ENCODE results near the gene XIRP1.

Gene XIRP1

DNA sequence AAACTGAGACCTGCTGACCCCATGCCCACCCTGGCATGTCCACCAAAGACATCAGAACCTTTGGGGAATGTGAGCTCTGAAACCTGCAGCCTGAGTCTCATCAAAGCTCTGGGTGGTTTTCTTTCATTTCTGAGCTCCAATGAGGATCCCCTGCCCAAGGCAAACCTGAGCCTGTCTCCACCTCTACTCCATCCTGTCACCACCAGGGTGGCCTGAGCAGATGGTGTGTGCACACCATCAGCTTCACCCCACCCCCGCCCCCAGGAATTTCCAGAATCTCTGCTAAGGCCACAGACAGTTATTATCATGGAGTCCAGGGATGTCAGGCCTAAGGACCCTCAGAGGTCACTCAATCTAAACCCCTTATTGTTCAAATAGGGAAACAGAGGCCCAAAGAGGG, 1.3 kb downstream of the XIRP1 start:
- Histone ChIP-seq H3K4me2 (ENCODE audit: low read length) (no peak overlapping the region), H3K27me3 (ENCODE audit: control insufficient read depth, insufficient read depth, low read length) (peaks cover 1% of the 10 kb centered on the region), H3K9ac (ENCODE audit: low read depth, low read length) (no peak overlapping the region), H3K9me3 (replicated peaks; ENCODE audit: low read length) (no peaks in the 10 kb centered on the region), H3K4me3 (ENCODE audit: low read length) (no peak overlapping the region), H3K4me1 (ENCODE audit: control insufficient read depth, insufficient read depth, low read length) (peaks cover 20% of the 10 kb centered on the region), H3K36me3 (ENCODE audit: insufficient read depth, low read length) (no peaks in the 10 kb centered on the region)

DNA sequence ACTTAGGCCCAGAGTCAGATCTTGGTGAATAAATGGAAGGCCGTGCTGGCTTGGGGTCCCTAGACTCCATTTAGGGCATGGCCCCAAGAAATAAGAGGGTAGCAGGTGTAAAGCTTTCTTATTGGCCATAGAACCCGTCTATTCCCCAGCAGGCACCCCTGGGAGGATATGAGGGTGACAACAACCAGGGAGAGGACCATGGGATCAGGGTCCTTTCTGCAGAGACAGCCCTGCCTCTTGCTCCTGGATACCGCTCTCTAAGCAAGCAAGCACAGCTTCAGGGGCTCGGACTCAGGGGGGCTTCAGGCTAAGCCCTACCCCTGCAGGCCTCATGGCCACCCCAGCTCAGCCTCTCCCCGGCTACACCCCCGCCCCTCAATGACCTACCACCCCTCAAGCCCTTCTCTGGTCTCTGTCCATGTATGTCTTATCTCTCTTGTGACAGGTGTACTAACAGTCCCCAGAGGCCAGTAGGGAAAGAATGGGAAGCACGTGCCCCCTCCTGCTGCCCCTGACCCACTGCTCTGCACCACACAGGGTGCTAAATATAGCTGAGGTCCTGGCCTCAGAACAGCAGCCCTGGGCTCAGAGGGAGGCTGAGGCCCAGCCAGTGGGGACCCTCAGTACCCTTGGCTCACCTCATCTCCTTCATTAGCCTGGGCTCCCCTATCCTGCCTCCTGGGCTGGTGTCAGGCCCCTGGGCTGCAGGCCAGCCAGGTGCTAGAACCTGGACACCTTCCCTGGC, 1.9 kb downstream of the XIRP1 start:
- H3K4me3 ChIP-seq (ENCODE audit: low read length): no peak overlapping the region

DNA sequence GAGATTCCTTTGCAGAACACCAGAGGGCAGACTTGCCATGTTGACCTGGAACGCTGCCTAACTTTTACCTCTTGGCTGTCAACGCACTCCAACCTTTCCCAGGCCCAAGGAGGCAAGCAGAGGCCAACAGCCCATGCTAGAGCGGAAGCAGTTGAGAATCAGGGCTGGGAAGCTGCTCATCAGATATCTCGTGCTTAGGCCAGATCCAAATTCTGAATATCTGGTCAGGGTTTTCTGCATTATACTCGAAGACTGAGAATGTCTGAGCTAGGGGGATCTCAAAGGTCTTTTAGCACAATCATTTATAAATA, 2.5 kb downstream of the XIRP1 start:
- Histone ChIP-seq H3K27me3 (ENCODE audit: control insufficient read depth, insufficient read depth, low read length) (no peaks in the 10 kb centered on the region), H3K36me3 (ENCODE audit: insufficient read depth, low read length) (no peaks in the 10 kb centered on the region), H3K4me1 (ENCODE audit: control insufficient read depth, insufficient read depth, low read length) (peaks cover 20% of the 10 kb centered on the region), H3K9me3 (replicated peaks; ENCODE audit: low read length) (no peaks in the 10 kb centered on the region), H3K4me3 (ENCODE audit: low read length) (no peak overlapping the region), H3K4me2 (ENCODE audit: low read length) (no peak overlapping the region), H3K9ac (ENCODE audit: low read depth, low read length) (no peak overlapping the region)

More for the DNA sequence above, 1.9 kb downstream of the XIRP1 start:
- no peaks in the 10 kb centered on the region for H3K36me3 ChIP-seq (ENCODE audit: insufficient read depth, low read length)
- H3K4me2 ChIP-seq (ENCODE audit: low read length): no peak overlapping the region
- no peaks in the 10 kb centered on the region for H3K9me3 ChIP-seq (replicated peaks; ENCODE audit: low read length)
- peaks cover 20% of the 10 kb centered on the region for H3K4me1 ChIP-seq (ENCODE audit: control insufficient read depth, insufficient read depth, low read length)
- H3K27me3 ChIP-seq (ENCODE audit: control insufficient read depth, insufficient read depth, low read length): no peaks in the 10 kb centered on the region
- no peak overlapping the region for H3K9ac ChIP-seq (ENCODE audit: low read depth, low read length)

DNA sequence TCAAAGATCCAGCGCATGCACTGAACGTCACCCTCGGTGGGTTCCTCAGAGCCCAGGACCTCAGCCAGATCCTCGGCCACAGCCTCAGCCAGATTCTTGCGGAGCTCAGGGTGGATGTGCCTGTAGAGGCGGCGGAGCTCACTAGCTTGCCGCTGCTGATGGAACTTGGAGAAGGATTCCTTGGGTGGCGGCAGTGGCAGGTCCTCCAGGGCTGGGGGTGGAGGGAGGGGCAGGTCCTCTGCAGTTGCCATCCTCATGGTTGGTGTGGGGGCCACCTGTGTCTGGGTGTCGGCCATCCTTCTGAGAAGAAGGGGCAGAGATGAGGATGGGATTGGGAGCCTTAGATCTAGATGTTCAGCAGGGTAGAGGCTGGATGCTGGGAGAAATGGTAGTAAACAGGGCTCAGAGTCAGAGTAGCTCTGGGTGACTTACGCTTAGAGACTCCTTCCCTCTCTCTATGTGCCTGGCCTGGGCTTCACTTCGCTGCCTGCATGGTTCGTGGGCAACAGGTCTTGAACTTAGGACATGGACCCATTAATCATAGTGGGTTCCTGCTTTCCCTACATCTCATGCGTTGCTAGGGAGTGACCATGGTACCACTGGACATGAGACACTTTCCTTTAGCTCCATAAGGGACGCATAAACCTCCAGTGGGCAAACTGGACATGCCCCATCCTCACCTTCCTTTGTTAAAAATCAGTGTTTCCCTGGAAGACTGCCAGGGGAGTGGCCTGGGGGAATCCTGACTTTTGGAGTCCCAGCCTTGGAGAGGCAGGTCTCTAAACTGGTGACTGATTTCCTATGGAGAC, 3.0 kb downstream of the XIRP1 start:
- H3K4me1 ChIP-seq (ENCODE audit: control insufficient read depth, insufficient read depth, low read length): peaks cover 20% of the 10 kb centered on the region
- H3K4me3 ChIP-seq (ENCODE audit: low read length): no peak overlapping the region
- H3K36me3 ChIP-seq (ENCODE audit: insufficient read depth, low read length): no peaks in the 10 kb centered on the region
- no peak overlapping the region for H3K9ac ChIP-seq (ENCODE audit: low read depth, low read length)
- H3K4me2 ChIP-seq (ENCODE audit: low read length): no peak overlapping the region
- no peaks in the 10 kb centered on the region for H3K27me3 ChIP-seq (ENCODE audit: control insufficient read depth, insufficient read depth, low read length)
- H3K9me3 ChIP-seq (replicated peaks; ENCODE audit: low read length): no peaks in the 10 kb centered on the region

DNA sequence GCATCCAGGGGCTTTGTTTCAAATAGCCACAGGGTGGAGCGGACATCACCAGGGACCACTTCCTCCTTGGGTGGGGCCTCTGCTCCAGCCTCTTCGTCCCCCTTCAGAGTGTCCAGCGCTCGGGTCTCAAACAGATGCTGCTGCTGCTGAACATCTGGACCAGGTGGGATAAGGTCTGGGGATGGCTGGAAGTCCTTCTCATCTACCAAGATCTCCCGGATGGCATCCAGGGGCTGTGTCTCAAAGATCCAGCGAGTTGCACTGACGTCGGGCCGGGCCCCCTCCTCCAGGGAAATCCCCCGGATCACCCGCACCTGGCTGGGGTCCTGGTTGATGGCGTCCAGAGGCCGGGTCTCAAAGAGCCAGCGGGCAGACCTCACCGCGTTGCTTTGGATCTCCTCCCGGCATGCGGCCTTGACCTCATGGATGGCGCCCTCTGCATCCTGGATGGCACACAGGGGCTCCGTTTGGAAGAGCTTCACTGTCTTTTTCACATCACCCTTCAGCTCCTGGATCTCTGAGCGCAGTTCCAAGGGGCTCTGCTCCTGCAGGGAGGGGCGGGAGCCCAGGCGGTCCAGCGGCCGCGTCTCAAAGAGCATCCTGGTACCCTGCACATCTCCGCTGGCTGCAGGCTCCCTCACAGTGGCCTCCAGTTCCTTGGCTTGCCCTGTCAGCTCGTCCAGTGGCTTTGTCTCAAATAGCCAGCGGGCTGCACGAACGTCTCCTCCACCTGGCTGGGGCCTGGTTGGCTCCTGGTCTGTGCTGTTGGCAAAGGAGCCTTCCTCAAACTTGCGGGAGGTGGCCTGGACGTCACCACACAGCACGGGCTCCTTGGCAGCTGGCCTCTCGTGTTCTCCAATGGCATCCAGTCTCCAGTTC, 3.9 kb downstream of the XIRP1 start:
- Histone ChIP-seq H3K27me3 (ENCODE audit: control insufficient read depth, insufficient read depth, low read length) (no peaks in the 10 kb centered on the region), H3K4me2 (ENCODE audit: low read length) (no peak overlapping the region), H3K36me3 (ENCODE audit: insufficient read depth, low read length) (no peaks in the 10 kb centered on the region), H3K9me3 (replicated peaks; ENCODE audit: low read length) (no peaks in the 10 kb centered on the region), H3K4me1 (ENCODE audit: control insufficient read depth, insufficient read depth, low read length) (peaks cover 20% of the 10 kb centered on the region), H3K4me3 (ENCODE audit: low read length) (no peak overlapping the region), H3K9ac (ENCODE audit: low read depth, low read length) (no peak overlapping the region)

DNA sequence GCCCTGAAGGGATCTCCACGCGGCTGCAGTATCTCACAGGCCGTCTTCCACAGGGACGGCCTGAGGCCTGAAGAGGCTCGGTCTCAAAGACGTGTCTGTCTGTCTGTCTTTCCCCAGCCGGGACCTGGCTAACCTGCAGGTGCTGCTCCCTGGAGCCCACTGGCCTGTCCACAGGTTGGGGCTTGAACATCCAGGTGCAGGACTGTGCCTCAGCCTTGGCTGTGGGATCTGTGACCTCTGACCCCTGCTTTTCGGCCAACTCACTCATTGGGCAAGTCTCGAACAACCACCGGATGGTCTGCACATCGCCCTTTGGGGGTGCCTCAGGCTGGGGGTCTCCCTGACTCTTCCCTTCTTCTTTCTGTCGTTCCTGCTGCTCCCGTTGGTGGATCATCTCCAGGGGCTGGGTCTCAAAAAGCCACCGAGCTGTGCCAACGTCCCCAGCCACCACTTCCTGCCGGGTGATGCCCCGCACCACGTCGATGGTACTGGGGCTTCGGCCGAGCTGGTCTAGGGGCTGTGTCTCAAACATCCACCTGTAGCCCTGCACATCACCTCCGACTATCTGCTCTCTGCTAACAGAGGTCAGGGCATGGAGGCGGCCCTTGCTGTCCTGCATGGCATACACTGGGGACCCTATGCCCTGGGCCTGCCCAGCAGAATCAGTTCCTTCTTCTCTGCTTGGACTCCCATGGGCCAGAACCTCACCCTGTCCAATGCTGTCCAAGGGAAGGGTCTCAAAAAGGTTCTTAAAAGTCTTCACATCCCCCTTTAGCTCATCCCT, 4.8 kb downstream of the XIRP1 start:
- Histone ChIP-seq H3K4me2 (ENCODE audit: low read length) (no peak overlapping the region), H3K4me1 (ENCODE audit: control insufficient read depth, insufficient read depth, low read length) (peaks cover 13% of the 10 kb centered on the region), H3K36me3 (ENCODE audit: insufficient read depth, low read length) (no peaks in the 10 kb centered on the region), H3K9me3 (replicated peaks; ENCODE audit: low read length) (no peaks in the 10 kb centered on the region), H3K9ac (ENCODE audit: low read depth, low read length) (no peak overlapping the region), H3K27me3 (ENCODE audit: control insufficient read depth, insufficient read depth, low read length) (no peaks in the 10 kb centered on the region), H3K4me3 (ENCODE audit: low read length) (no peak overlapping the region)

DNA sequence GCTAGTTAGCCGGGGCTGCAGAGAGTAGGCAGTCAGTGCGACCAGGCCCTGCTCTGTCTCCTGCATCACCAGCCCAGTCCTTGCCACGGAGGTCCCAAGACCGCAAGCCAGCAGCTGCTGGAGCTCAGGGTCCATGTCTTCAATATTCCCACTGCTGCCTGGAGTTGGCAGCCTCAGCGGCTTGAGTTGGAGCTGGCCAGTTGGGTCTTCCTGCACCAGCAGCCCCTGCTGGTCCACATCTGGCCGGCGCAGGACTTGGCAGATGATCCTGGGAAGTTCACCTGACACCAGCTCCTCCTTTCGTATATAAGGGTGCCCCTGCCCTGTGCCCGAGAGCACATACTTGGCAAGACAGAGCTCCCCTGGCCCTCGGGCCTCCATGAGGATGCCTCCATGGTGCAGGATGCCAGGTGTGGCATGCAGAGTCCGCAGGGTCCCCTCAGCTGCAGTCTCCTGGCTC, 5.7 kb downstream of the XIRP1 start:
- no peaks in the 10 kb centered on the region for H3K36me3 ChIP-seq (ENCODE audit: insufficient read depth, low read length)
- H3K9me3 ChIP-seq (replicated peaks; ENCODE audit: low read length): no peaks in the 10 kb centered on the region
- H3K4me2 ChIP-seq (ENCODE audit: low read length): no peak overlapping the region
- H3K27me3 ChIP-seq (ENCODE audit: control insufficient read depth, insufficient read depth, low read length): no peaks in the 10 kb centered on the region
- H3K4me3 ChIP-seq (ENCODE audit: low read length): no peak overlapping the region
- no peak overlapping the region for H3K9ac ChIP-seq (ENCODE audit: low read depth, low read length)
- H3K4me1 ChIP-seq (ENCODE audit: control insufficient read depth, insufficient read depth, low read length): peaks cover 7% of the 10 kb centered on the region

DNA sequence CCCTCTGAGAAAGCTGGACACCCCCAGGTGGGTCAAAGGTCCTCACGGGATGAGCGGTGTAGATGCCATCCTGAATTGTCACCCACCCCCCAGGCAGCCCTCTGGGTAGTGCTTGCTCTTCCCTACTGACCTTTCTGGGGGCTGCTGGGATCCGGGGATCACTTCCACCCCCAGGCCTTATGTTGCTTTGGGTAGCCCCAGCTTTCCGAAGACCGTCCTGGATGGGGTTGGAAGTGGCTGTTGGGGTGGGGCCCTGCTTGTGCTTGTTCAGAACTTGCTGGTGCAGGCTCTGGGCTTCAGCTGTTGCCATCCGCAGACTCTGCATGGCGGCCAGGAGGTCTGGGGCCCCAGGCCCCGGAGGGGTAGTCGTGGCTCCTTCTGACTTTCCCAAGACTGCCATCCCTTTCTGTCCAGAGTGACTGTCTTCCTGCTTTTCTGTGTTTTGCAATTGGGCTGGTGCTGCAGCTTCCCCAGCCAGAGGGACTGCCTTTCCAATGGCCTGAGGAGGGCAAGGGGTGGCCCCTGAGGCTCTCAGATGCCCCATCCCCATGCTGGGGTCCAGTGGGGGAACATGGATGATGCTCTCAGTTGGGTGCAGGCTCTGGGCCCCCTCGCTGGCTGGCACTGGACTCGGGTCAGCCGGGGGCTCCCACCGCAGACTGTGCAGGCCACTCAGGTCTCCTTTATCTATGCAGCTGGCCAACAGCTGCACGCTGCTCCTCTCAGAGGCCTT, 6.3 kb downstream of the XIRP1 start:
- H3K4me2 ChIP-seq (ENCODE audit: low read length): no peak overlapping the region
- peaks cover 3% of the 10 kb centered on the region for H3K4me1 ChIP-seq (ENCODE audit: control insufficient read depth, insufficient read depth, low read length)
- no peaks in the 10 kb centered on the region for H3K9me3 ChIP-seq (replicated peaks; ENCODE audit: low read length)
- no peak overlapping the region for H3K9ac ChIP-seq (ENCODE audit: low read depth, low read length)
- H3K27me3 ChIP-seq (ENCODE audit: control insufficient read depth, insufficient read depth, low read length): no peaks in the 10 kb centered on the region
- H3K36me3 ChIP-seq (ENCODE audit: insufficient read depth, low read length): no peaks in the 10 kb centered on the region
- H3K4me3 ChIP-seq (ENCODE audit: low read length): no peak overlapping the region

DNA sequence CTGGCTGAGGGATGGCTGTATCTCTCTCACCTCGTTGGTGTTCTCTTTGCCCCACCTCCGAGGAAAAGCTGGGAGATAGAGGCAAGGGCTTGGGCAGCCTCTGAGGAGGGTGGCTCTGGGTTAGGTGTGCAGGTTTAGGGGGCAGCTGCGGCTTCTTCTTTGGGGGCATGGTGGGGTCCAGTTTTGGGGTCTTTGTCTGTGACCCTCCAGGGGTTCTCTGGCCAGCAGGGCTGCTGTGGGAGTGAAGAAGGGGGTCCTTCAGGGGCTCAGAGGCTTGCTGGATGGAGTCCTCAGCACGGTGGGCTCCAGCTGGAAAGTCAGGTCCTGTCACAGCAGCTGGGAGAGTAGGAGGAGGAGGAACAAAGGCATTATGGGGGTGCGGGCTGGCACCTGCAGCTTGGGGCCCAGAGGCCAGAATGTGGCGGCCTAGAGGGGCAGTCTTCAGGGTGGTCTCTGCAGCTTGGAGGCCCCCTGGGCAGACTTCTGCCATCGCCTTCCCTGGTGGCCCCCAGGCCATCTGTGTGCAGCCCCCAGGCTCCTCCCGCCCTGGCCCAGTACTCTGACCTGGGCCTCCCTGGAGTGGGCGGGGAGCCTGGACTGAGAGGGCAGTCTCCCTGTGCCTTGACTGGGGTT, 7.0 kb downstream of the XIRP1 start:
- no peak overlapping the region for H3K4me3 ChIP-seq (ENCODE audit: low read length)
- H3K9ac ChIP-seq (ENCODE audit: low read depth, low read length): no peak overlapping the region
- H3K27me3 ChIP-seq (ENCODE audit: control insufficient read depth, insufficient read depth, low read length): no peaks in the 10 kb centered on the region

DNA sequence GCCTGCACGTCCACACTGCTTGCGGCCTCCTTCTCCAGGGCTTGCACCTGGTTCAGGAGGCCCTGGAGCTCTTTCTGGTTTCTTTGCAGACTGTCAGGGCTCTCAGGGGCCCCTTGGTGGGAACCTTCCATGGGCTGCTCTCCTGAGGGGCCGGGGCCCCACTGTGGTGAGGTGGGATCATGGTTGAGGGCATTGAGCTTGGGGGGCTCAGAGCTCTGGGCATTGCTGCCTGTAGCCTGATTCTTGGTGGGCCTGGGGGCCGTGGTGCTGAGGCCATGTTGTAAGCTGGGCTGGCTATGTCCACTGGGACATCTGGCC, 7.5 kb downstream of the XIRP1 start:
- Histone ChIP-seq H3K36me3 (ENCODE audit: insufficient read depth, low read length) (no peaks in the 10 kb centered on the region), H3K9me3 (replicated peaks; ENCODE audit: low read length) (no peaks in the 10 kb centered on the region), H3K9ac (ENCODE audit: low read depth, low read length) (no peak overlapping the region), H3K4me3 (ENCODE audit: low read length) (no peak overlapping the region), H3K4me1 (ENCODE audit: control insufficient read depth, insufficient read depth, low read length) (peaks cover 12% of the 10 kb centered on the region), H3K4me2 (ENCODE audit: low read length) (no peak overlapping the region), H3K27me3 (ENCODE audit: control insufficient read depth, insufficient read depth, low read length) (no peaks in the 10 kb centered on the region)

More for the DNA sequence above, 7.0 kb downstream of the XIRP1 start:
- no peak overlapping the region for H3K4me2 ChIP-seq (ENCODE audit: low read length)
- peaks cover 7% of the 10 kb centered on the region for H3K4me1 ChIP-seq (ENCODE audit: control insufficient read depth, insufficient read depth, low read length)
- H3K36me3 ChIP-seq (ENCODE audit: insufficient read depth, low read length): no peaks in the 10 kb centered on the region
- H3K9me3 ChIP-seq (replicated peaks; ENCODE audit: low read length): no peaks in the 10 kb centered on the region

All from skeletal muscle satellite cell (primary cell).